Stimulated activated CD4-positive, alpha-beta T cell treated with anti-CD3 and anti-CD28 coated beads, Interleukin-1b, Interleukin-23, amount 100 ng/mL, for 4 hours (primary cell): ENCODE results near the gene PARD3B.

ENCODE experiments used
- DNase-seq, 2 donors: peaks; one replicate each; pipeline ENCODE4 v3.0.0-alpha.2; 2020; ENCODE audit warnings: low read depth in 2 of 2

The PARD3B gene

GRCh38 chr2:205505371-205505770 lies 960.1 kb downstream of the PARD3B start:
- no peak for DNase-seq

GRCh38 chr2:205509655-205510054 lies 964.4 kb downstream of the PARD3B start:
- no peak for DNase-seq

GRCh38 chr2:205510345-205510744 lies 965.1 kb downstream of the PARD3B start:
- DNase-seq, result no peak

GRCh38 chr2:205511221-205511620 lies 965.9 kb downstream of the PARD3B start:
- no peak for DNase-seq

- DNase-seq, result no peak
These were observed 966.4 kb downstream of the PARD3B start for GRCh38 chr2:205511641-205512040.

GRCh38 chr2:205520311-205520710 lies 975.0 kb downstream of the PARD3B start:
- no peak for DNase-seq

GRCh38 chr2:205524656-205525055 lies 979.4 kb downstream of the PARD3B start:
- no peak for DNase-seq

GRCh38 chr2:205527801-205528200 lies 982.5 kb downstream of the PARD3B start:
- DNase-seq, result no peak

- no peak for DNase-seq
These were observed 985.8 kb downstream of the PARD3B start for GRCh38 chr2:205531072-205531471.

- DNase-seq, result no peak
These were observed 986.3 kb downstream of the PARD3B start for GRCh38 chr2:205531489-205532148.

GRCh38 chr2:205535001-205535400 lies 989.7 kb downstream of the PARD3B start:
- no peak for DNase-seq

GRCh38 chr2:205539603-205540002 lies 994.3 kb downstream of the PARD3B start:
- DNase-seq, result no peak

- no peak for DNase-seq
These were observed 994.8 kb downstream of the PARD3B start for GRCh38 chr2:205540036-205540435.

GRCh38 chr2:205543262-205543843 lies 998.1 kb downstream of the PARD3B start:
- no peak for DNase-seq

GRCh38 chr2:205543937-205544702 lies 998.8 kb downstream of the PARD3B start:
- no peak for DNase-seq

GRCh38 chr2:205545971-205546816 lies 1000.9 kb downstream of the PARD3B start:
- DNase-seq, result no peak

GRCh38 chr2:205555566-205556230 lies 1010.4 kb downstream of the PARD3B start:
- no peak for DNase-seq

GRCh38 chr2:205556357-205556756 lies 1011.1 kb downstream of the PARD3B start:
- DNase-seq, result no peak

GRCh38 chr2:205556841-205557539 lies 1011.7 kb downstream of the PARD3B start:
- DNase-seq, result no peak

GRCh38 chr2:205557873-205558272 lies 1012.6 kb downstream of the PARD3B start:
- no peak for DNase-seq

GRCh38 chr2:205561441-205561840 lies 1016.2 kb downstream of the PARD3B start:
- DNase-seq, result no peak
